CD4-positive, alpha-beta T cell treated with Interleukin-1 beta for 1 hour (primary cell): Measurements from ENCODE around the gene TDP2.
"Not testable (repeated sequence)": the region's sequence is repeated elsewhere in the genome, so short reads cannot be mapped to it uniquely, and the experiment has no call there.

Experiments used
- DNase-seq, 2 donors: peaks; one replicate each; pipeline ENCODE4 v3.0.0-alpha.2; 2020 to 2022

The TDP2 gene

DNA sequence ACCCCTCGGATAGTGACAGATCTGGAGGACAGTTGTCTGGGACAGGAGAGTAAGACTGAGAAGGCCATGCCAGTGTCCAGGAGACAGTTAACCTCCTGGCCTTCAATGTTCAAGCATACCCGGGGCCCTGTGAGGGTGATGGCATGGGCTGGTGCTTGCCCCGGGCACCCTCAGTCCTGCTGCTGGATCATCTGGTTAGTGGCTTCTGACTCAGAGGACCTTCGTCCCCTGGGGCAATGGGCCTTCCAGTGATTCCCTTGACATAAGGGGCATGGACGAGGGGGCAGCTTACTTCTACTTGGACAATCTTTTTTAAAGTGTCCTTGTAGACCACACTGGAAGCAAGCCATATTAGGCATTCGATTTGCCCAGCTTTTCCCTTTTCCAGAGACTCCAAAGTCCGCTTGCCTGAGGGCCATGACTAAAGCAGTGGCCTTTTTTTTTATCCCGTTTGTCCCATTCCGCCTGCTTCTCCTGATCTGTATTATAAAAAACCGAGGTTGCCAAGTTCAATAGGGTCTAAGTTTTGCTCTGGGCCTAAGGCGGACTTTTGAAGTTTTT lies 12.2 kb upstream of the TDP2 start:
- DNase-seq: not testable (repeated sequence)

- no peak for DNase-seq
Observed at GRCh38 chr6:24673625-24674024, 6.9 kb upstream of the TDP2 start.

DNA sequence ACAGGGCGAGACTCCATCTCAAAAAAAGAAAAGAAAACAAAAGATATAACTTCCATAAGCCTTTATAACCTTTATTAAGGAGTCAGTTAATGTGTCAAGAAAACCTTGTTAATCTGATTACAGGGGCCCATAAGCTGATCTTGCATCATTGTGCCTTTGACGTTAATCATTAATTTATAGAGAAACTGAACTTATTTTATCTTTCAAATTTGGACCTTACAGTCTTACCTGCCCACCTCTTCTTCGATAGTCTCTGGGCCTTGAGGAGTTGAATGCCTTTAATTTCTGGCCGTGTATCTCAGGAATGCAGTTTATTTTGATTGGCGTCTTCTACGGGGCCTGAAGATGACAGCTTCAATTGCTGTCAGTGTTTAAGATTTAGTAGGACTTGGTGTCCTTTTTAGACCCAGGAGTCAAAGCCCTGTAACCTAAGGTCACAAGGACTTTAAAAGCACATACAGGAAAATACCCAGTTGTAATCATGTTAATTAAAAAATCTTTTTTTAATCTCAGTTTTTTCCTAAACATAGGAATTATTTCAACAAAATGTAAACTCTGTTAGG lies 6.0 kb upstream of the TDP2 start:
- no peak for DNase-seq

GRCh38 chr6:24671077-24671476 lies 4.4 kb upstream of the TDP2 start:
- not testable (repeated sequence) for DNase-seq

DNA sequence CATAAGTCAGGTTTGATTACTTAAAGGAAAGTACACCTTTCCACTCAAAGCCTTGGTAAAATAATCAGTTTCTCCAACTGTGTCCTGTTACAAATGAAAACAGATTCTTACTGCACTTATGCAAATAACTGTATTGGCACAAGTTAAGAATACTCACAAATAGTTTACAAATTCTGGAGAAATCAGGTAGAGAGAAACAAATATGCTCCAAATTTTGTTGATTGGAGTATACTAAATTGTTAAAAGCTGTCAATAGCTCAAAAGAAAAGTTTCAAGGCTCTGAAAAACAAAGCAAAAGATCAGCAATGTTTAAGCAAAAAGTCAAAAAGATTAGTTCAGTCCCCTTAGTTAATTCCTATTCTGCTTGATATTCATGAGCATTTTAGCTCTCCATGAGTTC lies 3.8 kb upstream of the TDP2 start:
- not testable (repeated sequence) for DNase-seq

DNA sequence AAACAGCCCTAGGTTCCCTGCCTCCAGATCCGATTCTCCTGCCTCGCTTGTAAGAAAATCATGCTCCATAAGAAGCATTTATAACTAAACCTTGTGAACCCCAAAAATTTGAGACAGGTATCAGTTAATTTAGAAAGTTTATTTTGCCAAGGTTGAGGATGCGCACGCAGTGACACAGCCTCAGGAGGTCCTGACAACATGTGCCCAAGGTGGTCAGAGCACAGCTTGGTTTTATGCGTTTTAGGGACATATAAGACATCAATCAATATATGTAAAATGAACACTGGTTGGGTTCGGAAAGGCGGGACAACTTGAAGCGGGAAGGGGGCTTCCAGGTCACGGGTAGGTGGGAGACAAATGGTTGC lies 2.3 kb upstream of the TDP2 start:
- DNase-seq: no peak

DNA sequence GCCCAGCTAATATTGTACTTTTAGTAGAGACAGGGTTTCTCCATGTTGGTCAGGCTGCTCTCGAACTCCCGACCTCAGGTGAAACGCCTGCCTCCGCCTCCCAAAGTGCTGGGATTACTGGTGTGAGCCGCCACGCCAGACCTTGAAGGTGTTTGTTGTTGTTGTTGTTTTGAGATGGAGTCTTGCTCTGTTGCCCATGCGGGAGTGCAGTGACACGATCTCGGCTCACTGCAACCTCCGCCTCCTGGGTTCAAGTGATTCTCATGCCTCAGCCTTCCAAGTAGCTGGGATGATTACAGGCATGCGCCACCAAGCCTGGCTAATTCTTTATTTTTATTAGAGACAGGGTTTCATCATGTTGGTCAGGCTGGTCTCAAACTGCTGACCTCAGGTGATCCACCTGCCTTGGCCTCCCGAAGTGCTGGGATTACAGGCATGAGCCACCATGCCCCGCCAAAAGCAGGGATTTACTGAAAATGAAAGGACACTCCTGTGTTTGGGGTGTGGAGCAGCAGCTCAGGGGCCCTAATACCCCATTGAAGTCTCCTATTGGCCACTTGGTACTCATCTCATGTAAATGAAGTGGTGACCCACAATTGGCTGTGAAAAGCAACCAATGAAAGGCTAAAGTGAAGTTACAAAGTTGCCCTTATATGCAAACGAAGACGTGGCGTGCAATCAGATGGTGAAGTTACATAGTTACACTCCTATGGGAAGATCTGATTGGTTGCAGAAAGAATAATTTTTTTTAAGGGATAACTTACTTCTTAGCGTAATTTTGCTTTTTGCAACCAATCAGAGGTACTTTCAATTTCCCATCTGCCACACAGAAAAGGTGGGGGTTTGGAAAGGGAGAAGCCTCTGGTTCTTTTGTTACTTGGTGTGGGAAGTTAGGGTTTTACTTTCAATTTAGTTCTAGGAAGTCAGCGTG lies 1.6 kb upstream of the TDP2 start:
- not testable (repeated sequence) for DNase-seq

GRCh38 chr6:24667378-24667803 lies 692 bp upstream of the TDP2 start:
- no peak for DNase-seq

DNA sequence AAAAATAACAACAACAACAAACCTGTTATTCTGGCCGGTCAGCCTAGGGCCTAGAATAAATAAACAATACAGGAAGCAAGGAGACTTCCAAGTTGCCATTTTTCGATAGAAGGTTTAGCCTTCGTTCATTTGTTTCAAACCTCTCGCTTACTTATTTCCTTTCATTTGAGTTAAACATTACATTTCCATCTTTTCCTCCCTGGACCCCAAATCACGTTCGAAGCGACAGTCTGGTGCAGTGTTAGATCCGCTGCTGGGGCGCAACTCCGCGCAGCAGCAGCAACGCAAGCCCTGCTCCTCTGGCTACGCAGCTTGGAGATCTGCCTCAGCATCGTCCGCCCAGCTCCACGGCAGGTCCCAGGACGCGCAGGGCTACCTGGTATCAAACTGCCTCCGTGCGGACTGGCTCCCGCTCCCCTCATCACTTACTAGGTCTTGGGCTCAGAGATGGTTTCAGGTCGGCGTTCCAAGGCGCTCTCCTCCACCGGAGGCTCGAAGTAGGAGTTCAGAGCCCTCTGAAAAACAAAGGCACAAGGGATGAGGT lies 530 bp downstream of the TDP2 start:
- peak in 1 of 2 donors; percentile 35 for DNase-seq

DNA sequence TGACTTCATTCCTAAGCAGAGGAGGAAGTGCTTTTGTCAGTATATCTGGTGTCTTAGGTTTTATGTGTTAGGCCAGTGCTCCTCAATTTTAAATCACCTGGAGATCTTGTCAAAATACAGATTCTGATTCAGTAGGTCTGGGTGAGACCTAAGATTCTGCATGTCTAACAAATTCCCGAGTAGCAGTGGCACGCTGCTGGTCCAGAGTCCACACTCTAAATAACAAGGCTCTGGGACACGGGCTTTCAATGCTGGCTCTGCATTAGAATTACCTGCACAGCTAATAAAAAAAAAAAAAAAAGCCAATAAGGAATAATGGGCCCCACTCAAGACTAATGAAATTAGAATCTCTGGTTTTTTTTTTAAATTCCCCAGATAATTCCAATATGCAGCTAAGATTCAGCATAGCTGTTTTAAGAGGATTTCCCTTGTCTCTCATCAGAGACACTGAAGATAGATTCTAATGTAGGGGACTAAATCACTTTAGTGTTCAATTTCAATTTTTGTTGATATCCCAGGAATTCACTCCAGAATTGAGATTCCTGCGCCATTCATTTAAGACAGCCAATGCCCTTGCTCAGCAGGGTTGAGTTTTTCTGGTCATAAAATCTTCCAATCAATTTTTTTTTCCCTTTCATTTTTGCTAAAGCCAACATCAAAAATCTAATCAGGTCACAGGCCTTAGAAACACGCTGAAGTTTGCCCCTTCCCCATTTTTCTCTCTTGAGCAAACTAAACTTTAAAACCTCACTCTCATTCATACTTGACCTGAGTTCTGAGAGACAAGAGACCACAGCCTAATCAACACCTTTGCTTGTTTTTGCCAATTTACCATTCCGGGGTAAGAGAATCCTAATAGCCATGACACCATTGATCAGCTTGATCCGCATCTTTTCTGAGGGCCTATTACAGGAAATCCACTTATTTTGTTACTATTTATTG lies 2.4 kb downstream of the TDP2 start:
- no peak for DNase-seq

GRCh38 chr6:24663189-24663588 lies 3.5 kb downstream of the TDP2 start:
- no peak for DNase-seq

DNA sequence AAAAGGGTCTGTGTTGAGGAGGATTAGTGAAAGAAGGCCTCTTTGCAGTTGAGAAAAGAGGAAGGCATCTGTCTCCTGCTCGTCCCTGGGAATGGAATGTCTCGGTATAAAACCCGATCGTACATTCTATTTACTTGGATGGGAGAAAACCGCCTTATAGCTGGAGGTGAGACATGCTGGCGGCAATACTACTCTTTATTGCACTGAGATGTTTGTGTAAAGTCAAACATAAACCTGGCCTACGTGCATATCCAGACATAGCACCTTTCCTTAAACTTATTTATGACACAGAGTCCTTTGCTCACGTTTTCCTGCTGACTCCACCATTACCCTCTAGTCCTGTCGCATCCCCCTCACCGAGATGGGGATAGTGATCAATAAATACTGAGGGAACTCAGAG lies 4.5 kb downstream of the TDP2 start:
- DNase-seq: no peak

DNA sequence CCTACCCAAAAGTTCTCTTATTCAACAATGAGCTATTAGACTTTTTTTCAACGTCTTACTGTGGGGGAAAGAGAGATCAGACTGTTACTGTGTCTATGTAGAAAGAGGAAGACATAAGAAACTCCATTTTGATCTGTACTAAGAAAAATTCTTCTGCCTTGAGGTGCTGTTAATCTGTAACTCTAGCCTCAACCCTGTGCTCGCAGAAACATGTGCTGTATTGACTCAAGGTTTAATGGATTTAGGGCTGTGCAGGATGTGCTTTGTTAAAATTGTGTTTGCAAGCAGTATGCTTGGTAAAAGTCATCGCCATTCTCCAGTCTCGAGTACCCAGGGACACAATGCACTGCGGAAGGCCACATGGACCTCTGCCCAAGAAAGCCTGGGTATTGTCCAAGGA lies 4.9 kb downstream of the TDP2 start:
- DNase-seq: not testable (repeated sequence)

DNA sequence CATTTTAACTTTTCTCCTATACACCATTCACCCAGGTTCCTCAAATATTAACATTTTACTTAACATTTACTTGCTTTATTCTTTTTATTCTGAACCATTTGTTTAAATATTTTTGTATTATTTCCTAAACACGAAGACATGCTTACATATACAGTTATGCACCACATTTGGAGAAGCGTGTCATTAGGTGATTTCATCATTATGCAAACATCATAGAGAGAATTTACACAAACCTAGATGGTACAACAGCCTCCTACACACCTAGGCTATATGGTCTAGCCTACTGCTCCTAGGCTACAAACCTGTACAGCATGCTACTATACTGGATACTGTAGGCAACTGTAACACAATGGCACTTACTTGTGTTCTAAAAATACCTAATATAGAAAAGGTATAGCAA lies 6.6 kb downstream of the TDP2 start:
- no peak for DNase-seq

GRCh38 chr6:24659561-24659960 lies 7.1 kb downstream of the TDP2 start:
- DNase-seq: no peak

DNA sequence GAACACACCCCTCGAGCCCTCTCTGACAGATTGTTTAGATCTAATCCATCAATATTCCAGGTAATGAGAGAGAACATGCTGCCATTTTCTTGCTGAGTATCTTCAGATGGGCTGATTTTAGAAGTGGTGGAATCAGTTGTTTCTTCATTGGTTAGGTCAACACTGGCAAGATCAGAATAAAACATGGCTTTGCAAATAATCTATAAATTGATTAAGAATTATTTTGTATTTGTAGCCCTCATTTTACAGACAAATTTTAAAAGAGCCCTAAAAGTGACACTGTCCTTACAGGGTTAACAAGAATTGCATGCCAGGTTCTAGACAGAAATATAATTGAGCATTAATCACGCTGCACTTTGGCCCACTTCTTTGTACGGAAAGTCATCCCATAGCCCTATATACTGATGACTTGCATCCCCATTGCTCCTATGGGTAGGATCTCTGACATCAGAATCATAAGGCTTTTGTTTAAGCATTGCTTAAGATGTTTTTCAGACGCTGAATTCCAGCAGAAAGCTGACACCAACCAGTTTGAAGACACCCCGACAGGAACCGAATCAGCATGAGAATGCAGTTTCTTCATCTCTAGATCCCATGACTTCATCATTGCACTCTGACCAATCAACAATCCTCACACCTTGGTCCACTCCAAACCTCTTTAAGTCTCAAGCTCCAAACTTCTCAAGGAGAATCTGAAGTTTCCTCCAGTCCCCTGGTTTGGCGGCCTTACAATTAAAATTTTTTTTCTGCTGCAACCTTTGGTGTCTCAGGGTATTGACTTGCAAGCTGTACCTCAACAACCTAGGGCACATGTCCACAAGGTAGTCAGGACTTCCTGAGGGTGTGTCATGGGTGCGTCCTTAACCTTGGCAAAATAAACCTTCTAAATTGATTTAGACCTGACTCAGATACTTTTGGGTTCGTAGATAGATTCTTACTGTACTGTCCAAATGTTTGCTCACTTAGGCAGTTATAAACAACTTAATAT lies 7.8 kb downstream of the TDP2 start:
- DNase-seq: peak in 1 of 2 donors; percentile 17

GRCh38 chr6:24655215-24655614 lies 11.5 kb downstream of the TDP2 start:
- DNase-seq: no peak

GRCh38 chr6:24650365-24650764 lies 16.3 kb downstream of the TDP2 start:
- DNase-seq: no peak

GRCh38 chr6:24649691-24650090 lies 17.0 kb downstream of the TDP2 start:
- no peak for DNase-seq

DNA sequence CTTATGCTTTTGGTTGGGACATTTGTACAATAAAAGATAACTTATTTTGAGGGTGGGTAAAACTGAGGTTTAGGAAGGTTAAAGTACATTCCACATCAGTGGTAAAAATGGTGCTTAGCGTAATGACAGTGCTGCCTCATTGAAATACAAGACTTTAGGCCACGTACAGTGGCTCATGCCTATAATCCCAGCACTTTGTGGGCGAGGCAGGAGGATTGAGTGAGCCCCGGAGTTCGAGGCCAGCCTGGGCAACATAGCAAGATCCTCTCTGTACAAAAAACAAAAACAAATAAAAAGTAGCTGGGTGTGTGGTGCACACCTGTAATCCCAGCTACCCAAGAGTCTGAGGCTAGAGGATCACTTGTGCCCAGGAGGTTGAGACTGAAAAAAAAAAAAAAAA lies 18.4 kb downstream of the TDP2 start:
- no peak for DNase-seq

- DNase-seq: no peak
Observed at GRCh38 chr6:24646771-24647170, 19.9 kb downstream of the TDP2 start.
